Upper lobe of left lung (tissue), 6 donors: ENCODE data around the gene LARGE1. TPM values are rescaled to one million over a fixed set of nuclear protein-coding genes. Genes with fewer than 3 reads are reported as not detected.

Experiments
- ATAC-seq, 2 donors: fragments of 200-7000 bp; cut with Tn5 transposase; one replicate each; pipeline ENCODE4 v1.9.1; 2022; ENCODE audit warnings: mild to moderate bottlenecking in 2 of 2, moderate library complexity in 2 of 2; ENCODE audit not compliant: low FRiP score in 2 of 2
- DNase-seq, 2 donors: peaks; one replicate each; pipeline ENCODE4 v3.0.0-alpha.2; 2019 to 2020
- H3K27ac ChIP-seq, 4 donors: fragments of 200-600 bp; sonication (generic); one replicate each; pipeline ENCODE4 v1.5.1; 2016 to 2019
- H3K27me3 ChIP-seq, 4 donors: fragments of 200-600 bp; sonication (generic); one replicate each; pipeline ENCODE4 v1.5.1; 2017 to 2019
- H3K36me3 ChIP-seq, 4 donors: fragments of 200-600 bp; sonication (generic); one replicate each; pipeline ENCODE4 v1.5.1; 2016 to 2019
- H3K4me1 ChIP-seq, 4 donors: fragments of 200-600 bp; sonication (generic); one replicate each; pipeline ENCODE4 v1.5.1; 2018 to 2019
- H3K4me3 ChIP-seq, 4 donors: fragments of 200-600 bp; sonication (generic); one replicate each; pipeline ENCODE4 v1.5.1; 2017 to 2019; ENCODE audit warnings: mild to moderate bottlenecking in 2 of 4, moderate library complexity in 1 of 4
- H3K9me3 ChIP-seq, 4 donors: fragments of 200-600 bp; sonication (generic); one replicate each; pipeline ENCODE4 v1.5.1; 2018 to 2019
- EP300 ChIP-seq, 4 donors: sonication (generic); formaldehyde crosslinking; IDR thresholded peaks; one replicate each; pipeline ENCODE4 v1.5.1; 2017; ENCODE audit warnings: antibody characterized with exemption in 4 of 4, control low read depth in 2 of 4
- POLR2A ChIP-seq, 4 donors: fragments of 450-650 bp; IDR thresholded peaks; one replicate each; pipeline ENCODE4 v1.5.1; 2016 to 2017; ENCODE audit warnings: antibody characterized with exemption in 4 of 4, mild to moderate bottlenecking in 2 of 4
- POLR2AphosphoS5 ChIP-seq, 2 donors: sonication (generic); formaldehyde crosslinking; IDR thresholded peaks; one replicate each; pipeline ENCODE4 v1.5.1; 2017; ENCODE audit warnings: antibody characterized with exemption in 2 of 2
- WGBS, 2 donors: methylation state at CpG; one replicate each; pipeline ENCODE4 v1.1.5; 2017 to 2018; 5-methylcytosine and 5-hydroxymethylcytosine counted together
- total RNA-seq, 6 donors: library from RNA; depleted of rRNA in 4 of 6; stranded (reverse); fragments of >200 nt in 4 of 6; gene quantifications; one replicate each; pipeline versions ENCODE4 v1.1.0 to v1.2.1, GENCODE V29; 2016 to 2021
- TF ChIP-seq, protein P1 (sequence below), 6 experiments: fragments of 450-650 bp in 4 of 6; fragments of 200-600 bp in 2 of 6; sonication (generic) in 2 of 6; IDR thresholded peaks; one replicate each; pipeline ENCODE4 v1.5.1; 2016 to 2019; ENCODE audit warnings: antibody characterized with exemption in 6 of 6
- donor health status: DM: no; HTN: no; CAD: no; lungs with moderate emphysema.
- donor health status: DM: no; HTN: yes; CAD: no; lungs with severe emphysema.

LARGE1 gene
- total RNA-seq, 6 donors from 2014 or later, result 14.0 to 56.6 (median 25.3) TPM

DNA sequence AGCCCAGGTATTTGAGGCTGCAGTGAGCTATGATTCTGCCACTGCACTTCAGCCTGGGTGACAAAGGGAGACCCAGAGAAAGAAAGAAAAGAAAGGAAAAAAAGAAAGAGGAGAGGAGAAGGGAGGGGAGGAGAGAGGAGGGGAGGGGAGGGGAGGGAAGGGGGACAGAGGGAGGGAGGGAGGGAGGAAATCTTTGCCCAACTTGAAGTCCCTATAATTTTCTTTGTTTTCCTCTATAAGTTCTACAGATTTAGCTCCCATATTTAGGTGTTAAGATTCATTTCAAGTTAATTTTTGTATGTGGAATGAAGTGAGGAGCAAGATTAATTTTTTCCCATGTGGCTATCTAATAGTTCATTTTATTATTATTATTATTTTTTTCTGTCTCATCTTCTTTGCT is 328.3 kb downstream of the LARGE1 start:
- ATAC-seq, result no peak
- TF ChIP-seq, protein P1, sequence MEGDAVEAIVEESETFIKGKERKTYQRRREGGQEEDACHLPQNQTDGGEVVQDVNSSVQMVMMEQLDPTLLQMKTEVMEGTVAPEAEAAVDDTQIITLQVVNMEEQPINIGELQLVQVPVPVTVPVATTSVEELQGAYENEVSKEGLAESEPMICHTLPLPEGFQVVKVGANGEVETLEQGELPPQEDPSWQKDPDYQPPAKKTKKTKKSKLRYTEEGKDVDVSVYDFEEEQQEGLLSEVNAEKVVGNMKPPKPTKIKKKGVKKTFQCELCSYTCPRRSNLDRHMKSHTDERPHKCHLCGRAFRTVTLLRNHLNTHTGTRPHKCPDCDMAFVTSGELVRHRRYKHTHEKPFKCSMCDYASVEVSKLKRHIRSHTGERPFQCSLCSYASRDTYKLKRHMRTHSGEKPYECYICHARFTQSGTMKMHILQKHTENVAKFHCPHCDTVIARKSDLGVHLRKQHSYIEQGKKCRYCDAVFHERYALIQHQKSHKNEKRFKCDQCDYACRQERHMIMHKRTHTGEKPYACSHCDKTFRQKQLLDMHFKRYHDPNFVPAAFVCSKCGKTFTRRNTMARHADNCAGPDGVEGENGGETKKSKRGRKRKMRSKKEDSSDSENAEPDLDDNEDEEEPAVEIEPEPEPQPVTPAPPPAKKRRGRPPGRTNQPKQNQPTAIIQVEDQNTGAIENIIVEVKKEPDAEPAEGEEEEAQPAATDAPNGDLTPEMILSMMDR (IDR thresholded peaks at IDR 0.05), result no peak
- TF ChIP-seq POLR2AphosphoS5 (IDR thresholded peaks at IDR 0.05) (no peak), POLR2A (IDR thresholded peaks at IDR 0.05) (no peak), EP300 (IDR thresholded peaks at IDR 0.05) (no peak)

DNA sequence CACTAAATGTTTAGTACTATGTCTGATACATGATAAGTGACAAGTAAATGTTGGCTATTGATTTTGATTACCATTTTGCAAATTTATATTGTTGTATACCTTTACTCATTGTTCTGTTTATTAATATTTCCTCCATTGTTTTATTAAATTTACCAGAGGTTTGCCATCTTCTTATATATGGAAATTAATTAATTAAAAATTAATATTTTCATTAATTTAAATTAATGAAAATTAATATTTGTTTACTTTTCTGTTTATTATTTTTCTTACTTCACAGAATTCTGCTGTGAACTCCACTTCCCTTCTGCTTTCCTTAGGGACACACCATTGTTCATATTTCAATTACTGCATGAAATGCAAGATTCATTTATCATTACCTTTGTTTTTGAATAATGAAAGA is 331.0 kb downstream of the LARGE1 start:
- Histone ChIP-seq H3K9me3 (no peaks in the 10 kb centered on the region), H3K27me3 (no peaks in the 10 kb centered on the region), H3K36me3 (no peaks in the 10 kb centered on the region), H3K4me1 (no peaks in the 10 kb centered on the region), H3K27ac (no peak overlapping the region), H3K4me3 (no peak overlapping the region)
- no peak for ATAC-seq
- no peak for TF ChIP-seq EP300 (IDR thresholded peaks at IDR 0.05)
- TF ChIP-seq, protein P1 (IDR thresholded peaks at IDR 0.05), result no peak
- TF ChIP-seq POLR2A (IDR thresholded peaks at IDR 0.05), result no peak
- no peak for TF ChIP-seq POLR2AphosphoS5 (IDR thresholded peaks at IDR 0.05)
- no peak for DNase-seq

More for the DNA sequence above, 328.3 kb downstream of the LARGE1 start:
- H3K4me3 ChIP-seq, result no peak overlapping the region
- H3K36me3 ChIP-seq, result no peaks in the 10 kb centered on the region
- no peak for DNase-seq
- H3K9me3 ChIP-seq, result no peaks in the 10 kb centered on the region
- H3K27ac ChIP-seq, result no peak overlapping the region
- no peaks in the 10 kb centered on the region for H3K27me3 ChIP-seq
- H3K4me1 ChIP-seq, result no peaks in the 10 kb centered on the region

DNA sequence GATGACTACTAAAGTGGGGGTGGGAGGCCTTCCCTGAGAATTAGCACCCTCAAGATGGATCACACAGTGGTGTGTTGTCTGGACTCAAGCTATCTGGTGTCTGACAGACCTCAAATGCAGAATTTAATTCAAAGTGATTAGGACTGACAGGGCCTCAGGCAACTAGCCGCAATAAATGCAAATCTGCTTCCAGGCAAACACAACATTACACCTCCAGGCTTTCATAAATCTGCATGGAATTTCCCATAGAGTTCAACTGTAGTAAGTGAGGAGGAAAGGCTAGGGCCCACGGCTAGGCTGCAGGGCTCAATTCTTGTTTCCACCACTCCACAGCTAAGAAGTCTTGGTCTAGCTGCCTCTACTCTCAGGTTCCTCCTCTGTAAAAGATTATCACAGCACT is 331.4 kb downstream of the LARGE1 start:
- WGBS, 2 donors, result 91 to 94% methylated on average over 2 of the region's 2 CpGs
- Histone ChIP-seq H3K4me1 (no peaks in the 10 kb centered on the region), H3K27ac (no peak overlapping the region), H3K9me3 (no peaks in the 10 kb centered on the region), H3K36me3 (no peaks in the 10 kb centered on the region), H3K4me3 (no peak overlapping the region), H3K27me3 (no peaks in the 10 kb centered on the region)
- TF ChIP-seq POLR2A (IDR thresholded peaks at IDR 0.05) (no peak), POLR2AphosphoS5 (IDR thresholded peaks at IDR 0.05) (no peak), EP300 (IDR thresholded peaks at IDR 0.05) (no peak)
- TF ChIP-seq, protein P1 (IDR thresholded peaks at IDR 0.05), result no peak
- DNase-seq, result no peak
- ATAC-seq, result no peak

DNA sequence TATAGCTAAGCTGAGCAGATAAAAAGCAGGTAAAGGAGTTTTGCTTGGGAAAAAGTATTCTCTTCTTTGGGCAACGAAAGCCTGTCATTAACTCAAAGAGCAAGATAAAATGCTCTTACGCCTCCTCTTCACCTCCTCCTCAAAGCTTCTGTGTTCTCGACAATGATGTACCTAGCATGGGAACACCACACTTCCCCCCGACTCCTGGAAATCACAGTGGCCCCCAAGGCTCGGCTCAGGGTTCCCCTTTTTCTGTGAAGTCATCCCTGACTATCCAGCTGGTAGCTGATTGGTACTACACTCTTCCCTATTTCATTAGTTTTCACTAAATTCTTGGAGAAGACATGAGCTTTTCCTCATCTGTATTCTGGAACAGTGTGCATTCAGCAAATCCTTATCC is 336.1 kb downstream of the LARGE1 start:
- Histone ChIP-seq H3K4me3 (no peak overlapping the region), H3K27ac (no peak overlapping the region), H3K27me3 (no peaks in the 10 kb centered on the region), H3K36me3 (no peaks in the 10 kb centered on the region), H3K9me3 (no peaks in the 10 kb centered on the region), H3K4me1 (peaks cover 0 to 4% (median 0%) of the 10 kb centered on the region in 4 donors)
- 79 to 83% methylated on average over 5 of the region's 5 CpGs for WGBS, 2 donors
- DNase-seq (no peak), ATAC-seq (no peak)
- no peak for TF ChIP-seq EP300 (IDR thresholded peaks at IDR 0.05)
- no peak for TF ChIP-seq POLR2AphosphoS5 (IDR thresholded peaks at IDR 0.05)
- TF ChIP-seq, protein P1 (IDR thresholded peaks at IDR 0.05), result no peak
- no peak for TF ChIP-seq POLR2A (IDR thresholded peaks at IDR 0.05)

DNA sequence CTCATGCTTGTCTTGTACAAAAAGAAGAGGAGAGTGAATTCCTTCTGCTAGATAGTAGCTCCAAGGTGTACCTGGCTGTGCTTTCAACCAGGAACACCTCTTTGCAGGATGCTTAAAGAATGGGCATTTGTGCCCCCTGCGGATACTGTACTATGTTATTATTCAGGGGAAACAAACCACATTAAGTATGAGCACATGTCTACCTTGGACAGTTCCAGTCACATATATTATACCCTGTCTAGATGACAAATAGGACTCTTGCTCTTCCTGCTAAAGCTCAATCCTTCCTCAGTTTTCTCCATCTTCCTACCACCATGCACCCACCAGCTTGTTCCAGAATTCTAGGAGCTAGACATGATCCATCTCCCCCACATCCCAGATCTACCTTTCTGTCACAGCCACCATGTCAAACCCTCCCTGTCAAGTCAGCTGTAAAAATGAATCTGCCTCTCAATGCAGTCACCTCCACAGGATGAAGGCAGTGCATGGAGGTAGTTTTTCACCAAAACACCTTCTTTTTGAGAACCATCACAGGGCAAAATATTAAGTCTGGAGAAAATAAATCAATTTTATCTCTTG is 337.4 kb downstream of the LARGE1 start:
- Histone ChIP-seq H3K27ac (no peak overlapping the region), H3K36me3 (no peaks in the 10 kb centered on the region), H3K9me3 (no peaks in the 10 kb centered on the region), H3K27me3 (no peaks in the 10 kb centered on the region), H3K4me3 (no peak overlapping the region), H3K4me1 (peaks cover 0 to 10% (median 4%) of the 10 kb centered on the region in 4 donors)
- DNase-seq (no peak), ATAC-seq (no peak)
- 71 to 100% methylated on average over 1 of the region's 1 CpG for WGBS, 2 donors
- TF ChIP-seq, protein P1 (IDR thresholded peaks at IDR 0.05), result no peak
- TF ChIP-seq EP300 (IDR thresholded peaks at IDR 0.05) (no peak), POLR2A (IDR thresholded peaks at IDR 0.05) (no peak), POLR2AphosphoS5 (IDR thresholded peaks at IDR 0.05) (no peak)
